Esophagus squamous epithelium (tissue), 5 donors: ENCODE data around the gene RBBP8NL. TPM values are rescaled to one million over a fixed set of nuclear protein-coding genes. Genes with fewer than 3 reads are reported as not detected.

Source experiments
- DNase-seq: peaks from one replicate; lab custom pipeline; 2025; lab: John Stamatoyannopoulos, UW
- H3K27ac ChIP-seq, 4 donors: fragments of 200-600 bp; sonication (generic); one replicate each; pipeline ENCODE4 v1.5.1; 2016 to 2019; ENCODE audit warnings: mild to moderate bottlenecking in 1 of 4
- H3K27me3 ChIP-seq, 4 donors: fragments of 200-600 bp; sonication (generic); 1 replicate in 3 of 4; 2 replicates in 1 of 4; pipeline versions ENCODE4 v1.5.1 to v1.6.0; 2017 to 2021; ENCODE audit warnings: antibody characterized with exemption in 1 of 4
- H3K36me3 ChIP-seq, 3 donors: fragments of 200-600 bp; sonication (generic); one replicate each; pipeline ENCODE4 v1.5.1; 2016 to 2019
- H3K4me1 ChIP-seq, 3 donors: fragments of 200-600 bp; sonication (generic); one replicate each; pipeline ENCODE4 v1.5.1; 2017 to 2019
- H3K4me3 ChIP-seq, 4 donors: fragments of 200-600 bp; sonication (generic); 1 replicate in 3 of 4; 2 replicates in 1 of 4; pipeline ENCODE4 v1.5.1; 2016 to 2019; ENCODE audit warnings: mild to moderate bottlenecking in 2 of 4, moderate library complexity in 1 of 4
- H3K9me3 ChIP-seq, 3 donors: fragments of 200-600 bp; sonication (generic); one replicate each; pipeline ENCODE4 v1.5.1; 2016 to 2019
- POLR2A ChIP-seq, 4 donors: fragments of 450-650 bp; IDR thresholded peaks; one replicate each; pipeline ENCODE4 v1.6.1; 2017; ENCODE audit warnings: antibody characterized with exemption in 4 of 4, mild to moderate bottlenecking in 4 of 4, moderate library complexity in 3 of 4
- WGBS, 2 donors: methylation state at CpG; one replicate each; pipeline ENCODE4 v1.1.5; 2018; 5-methylcytosine and 5-hydroxymethylcytosine counted together
- intact Hi-C: fragments of 100-400 bp; cut with DNase I; formaldehyde crosslinking; loops from one replicate; pipeline ENCODE4 v1.15.0; 2022
- total RNA-seq, 4 donors: library from RNA; depleted of rRNA; stranded (reverse); fragments of >200 nt; gene quantifications; one replicate each; pipeline ENCODE4 v1.1.0, GENCODE V29; 2016
- TF ChIP-seq, protein P1 (sequence below), 6 experiments: fragments of 450-650 bp in 4 of 6; fragments of 200-600 bp in 2 of 6; sonication (generic) in 2 of 6; IDR thresholded peaks; one replicate each; pipeline ENCODE4 v1.5.1; 2016 to 2019; ENCODE audit warnings: antibody characterized with exemption in 6 of 6, mild to moderate bottlenecking in 4 of 6, moderate library complexity in 4 of 6
- donor health status: DM: yes; HTN: yes; CAD: no.

The RBBP8NL gene
- total RNA-seq, 4 donors from 2014 or later: 1.1 to 6.2 (median 4.0) TPM

DNA sequence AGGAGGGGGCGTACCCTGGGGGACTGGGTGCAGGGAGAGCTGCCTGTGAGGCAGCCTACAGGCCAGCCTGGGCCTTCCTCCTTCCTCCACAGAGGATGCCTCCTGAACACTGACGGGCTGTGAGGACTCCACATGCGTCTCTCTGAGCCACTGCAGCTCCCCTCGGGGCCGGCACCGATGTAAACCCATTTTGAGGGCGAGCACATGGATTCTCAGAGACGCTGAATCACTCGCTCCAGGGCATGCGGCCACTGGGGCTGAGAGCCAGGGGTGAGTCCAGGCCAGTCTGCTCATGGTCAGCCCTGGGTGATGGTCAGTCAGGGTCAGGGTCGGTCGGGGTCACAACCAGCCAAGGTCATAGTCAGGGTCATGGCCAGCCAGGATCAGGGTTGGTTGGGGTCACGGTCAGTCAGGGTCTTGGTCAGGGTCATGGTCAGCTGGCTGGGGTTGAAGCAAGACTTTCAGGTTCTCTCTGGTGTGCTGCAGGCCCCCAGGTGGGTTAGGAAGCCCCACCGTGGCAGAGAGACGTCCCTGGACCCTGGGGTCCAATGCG is 14.7 kb upstream of the RBBP8NL start:
- peaks cover 0 to 86% (median 0%) of the 10 kb centered on the region in 4 donors for H3K27me3 ChIP-seq

DNA sequence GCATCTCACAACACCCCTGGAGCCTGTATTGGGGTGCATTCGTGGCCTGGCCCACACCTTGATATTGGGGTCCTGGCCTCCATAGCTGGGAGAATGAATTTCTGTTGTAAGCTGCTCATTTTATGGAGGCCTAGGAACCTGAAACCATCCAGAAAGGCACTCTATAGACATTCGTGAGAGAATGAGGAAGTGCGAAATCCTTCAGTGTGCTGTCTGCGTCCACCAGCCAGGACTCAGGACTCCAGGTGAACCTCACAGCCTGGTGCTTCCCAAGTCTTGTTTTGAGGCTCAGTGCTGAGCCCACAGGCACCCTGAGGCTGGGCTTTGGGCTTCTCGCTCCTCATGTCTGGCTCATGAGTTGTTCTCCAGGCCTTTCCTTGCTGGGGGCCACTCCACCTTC is 11.9 kb upstream of the RBBP8NL start:
- Histone ChIP-seq H3K4me3 (no peak overlapping the region), H3K27ac (no peak overlapping the region), H3K27me3 (peaks cover 0 to 88% (median 0%) of the 10 kb centered on the region in 4 donors), H3K4me1 (peaks cover 0 to 9% (median 0%) of the 10 kb centered on the region in 3 donors), H3K9me3 (no peaks in the 10 kb centered on the region), H3K36me3 (no peaks in the 10 kb centered on the region)
- no peak for TF ChIP-seq POLR2A (IDR thresholded peaks at IDR 0.05)
- TF ChIP-seq, protein P1, sequence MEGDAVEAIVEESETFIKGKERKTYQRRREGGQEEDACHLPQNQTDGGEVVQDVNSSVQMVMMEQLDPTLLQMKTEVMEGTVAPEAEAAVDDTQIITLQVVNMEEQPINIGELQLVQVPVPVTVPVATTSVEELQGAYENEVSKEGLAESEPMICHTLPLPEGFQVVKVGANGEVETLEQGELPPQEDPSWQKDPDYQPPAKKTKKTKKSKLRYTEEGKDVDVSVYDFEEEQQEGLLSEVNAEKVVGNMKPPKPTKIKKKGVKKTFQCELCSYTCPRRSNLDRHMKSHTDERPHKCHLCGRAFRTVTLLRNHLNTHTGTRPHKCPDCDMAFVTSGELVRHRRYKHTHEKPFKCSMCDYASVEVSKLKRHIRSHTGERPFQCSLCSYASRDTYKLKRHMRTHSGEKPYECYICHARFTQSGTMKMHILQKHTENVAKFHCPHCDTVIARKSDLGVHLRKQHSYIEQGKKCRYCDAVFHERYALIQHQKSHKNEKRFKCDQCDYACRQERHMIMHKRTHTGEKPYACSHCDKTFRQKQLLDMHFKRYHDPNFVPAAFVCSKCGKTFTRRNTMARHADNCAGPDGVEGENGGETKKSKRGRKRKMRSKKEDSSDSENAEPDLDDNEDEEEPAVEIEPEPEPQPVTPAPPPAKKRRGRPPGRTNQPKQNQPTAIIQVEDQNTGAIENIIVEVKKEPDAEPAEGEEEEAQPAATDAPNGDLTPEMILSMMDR (IDR thresholded peaks at IDR 0.05): no peak
- 61 to 80% methylated on average over 4 of the region's 5 CpGs for WGBS, 2 donors
- no peak for DNase-seq
- intact Hi-C loops: no loop called here

More for the DNA sequence above, 14.7 kb upstream of the RBBP8NL start:
- 80 to 83% methylated on average over 1 to 3 of the region's 16 CpGs for WGBS, 2 donors
- no peak overlapping the region for H3K4me3 ChIP-seq
- no peak overlapping the region for H3K27ac ChIP-seq
- peaks cover 0 to 7% (median 0%) of the 10 kb centered on the region in 3 donors for H3K4me1 ChIP-seq
- DNase-seq: no peak
- H3K9me3 ChIP-seq: no peaks in the 10 kb centered on the region
- H3K36me3 ChIP-seq: no peaks in the 10 kb centered on the region
- intact Hi-C loops: no loop called here
- no peak for TF ChIP-seq POLR2A (IDR thresholded peaks at IDR 0.05)
- TF ChIP-seq, protein P1 (IDR thresholded peaks at IDR 0.05): no peak

DNA sequence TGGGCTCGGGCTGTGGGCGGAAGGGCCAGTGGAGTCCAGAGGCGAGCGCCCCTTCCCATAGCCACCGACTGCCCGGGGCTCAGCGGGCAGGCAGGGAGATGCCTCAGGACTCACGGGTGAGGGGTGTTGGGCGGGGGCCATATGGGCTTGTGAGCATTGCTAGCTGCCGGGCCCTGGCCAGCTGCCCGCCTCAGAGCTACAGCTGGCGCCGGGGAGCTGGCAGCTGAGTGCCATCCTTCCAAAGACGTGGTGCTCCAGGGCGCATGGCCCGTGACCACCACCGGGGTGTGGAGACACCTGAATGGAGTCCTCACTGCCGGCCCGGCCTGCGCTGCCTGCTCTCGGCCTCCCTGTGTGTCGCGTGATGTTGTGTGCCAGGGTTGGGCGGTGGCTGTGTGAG is 10.6 kb upstream of the RBBP8NL start:
- Histone ChIP-seq H3K9me3 (no peaks in the 10 kb centered on the region), H3K4me3 (no peak overlapping the region), H3K4me1 (peaks cover 0 to 18% (median 0%) of the 10 kb centered on the region in 3 donors), H3K27me3 (peaks cover 0 to 86% (median 0%) of the 10 kb centered on the region in 4 donors), H3K36me3 (no peaks in the 10 kb centered on the region), H3K27ac (no peak overlapping the region)
- TF ChIP-seq POLR2A (IDR thresholded peaks at IDR 0.05): no peak
- TF ChIP-seq, protein P1 (IDR thresholded peaks at IDR 0.05): no peak
- DNase-seq: no peak
- intact Hi-C loops: no loop called here
- WGBS, 2 donors: 54 to 56% methylated on average over 7 to 16 of the region's 24 CpGs

DNA sequence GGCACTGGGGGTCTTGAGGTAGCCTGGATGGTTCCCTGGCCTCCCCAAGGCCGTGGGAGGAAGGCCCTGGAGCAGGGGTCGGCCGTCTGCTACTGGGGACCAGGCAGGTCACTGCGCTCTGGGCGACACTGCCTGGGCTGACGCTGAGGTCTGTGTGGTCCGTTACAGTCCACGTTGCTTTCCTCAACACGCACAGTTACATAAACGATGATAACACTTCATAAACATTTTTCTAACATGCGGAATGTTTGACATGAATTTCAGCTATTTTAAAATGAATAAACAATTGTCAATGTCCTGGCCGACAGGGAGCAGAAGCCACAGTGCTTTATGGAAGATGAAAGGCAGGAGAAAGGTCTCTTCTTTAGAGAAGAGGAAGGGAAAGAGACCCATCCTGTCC is 10.2 kb upstream of the RBBP8NL start:
- H3K4me3 ChIP-seq: no peak overlapping the region
- no peak overlapping the region for H3K27ac ChIP-seq
- H3K9me3 ChIP-seq: no peaks in the 10 kb centered on the region
- WGBS, 2 donors: 58 to 67% methylated on average over 11 to 12 of the region's 12 CpGs
- H3K36me3 ChIP-seq: no peaks in the 10 kb centered on the region
- H3K4me1 ChIP-seq: peaks cover 0 to 18% (median 0%) of the 10 kb centered on the region in 3 donors
- intact Hi-C loops: no loop called here
- no peak for DNase-seq
- H3K27me3 ChIP-seq: peaks cover 0 to 85% (median 0%) of the 10 kb centered on the region in 4 donors
- no peak for TF ChIP-seq POLR2A (IDR thresholded peaks at IDR 0.05)
- TF ChIP-seq, protein P1 (IDR thresholded peaks at IDR 0.05): no peak

DNA sequence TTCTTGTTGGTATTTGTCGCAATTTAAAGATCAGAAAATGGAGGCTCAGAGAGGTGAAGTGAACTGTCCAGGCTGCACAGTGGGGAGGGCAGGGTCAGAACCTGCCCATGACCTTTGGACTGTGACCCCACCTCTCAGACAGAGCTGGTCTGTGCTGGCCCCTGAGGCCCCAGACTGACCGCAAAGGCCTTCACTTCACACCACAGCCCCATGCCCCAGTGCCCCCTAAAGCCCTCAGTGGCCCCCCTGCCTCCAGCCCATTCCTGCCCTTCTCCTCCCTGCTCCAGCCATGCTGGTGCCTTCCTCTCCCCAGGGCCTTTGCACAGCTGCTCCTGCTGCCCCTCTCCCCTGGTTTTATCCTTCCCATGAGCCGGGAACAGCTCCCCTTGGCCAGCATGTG is 9.4 kb upstream of the RBBP8NL start:
- WGBS, 2 donors: 64 to 93% methylated on average over 2 to 3 of the region's 3 CpGs
- Histone ChIP-seq H3K4me3 (no peak overlapping the region), H3K27me3 (peaks cover 0 to 77% (median 0%) of the 10 kb centered on the region in 4 donors), H3K9me3 (no peaks in the 10 kb centered on the region), H3K4me1 (peaks cover 0 to 18% (median 0%) of the 10 kb centered on the region in 3 donors), H3K27ac (no peak overlapping the region), H3K36me3 (no peaks in the 10 kb centered on the region)
- DNase-seq: no peak
- intact Hi-C loops: no loop called here
- no peak for TF ChIP-seq POLR2A (IDR thresholded peaks at IDR 0.05)
- TF ChIP-seq, protein P1 (IDR thresholded peaks at IDR 0.05): no peak
